Uterus (tissue), 2 donors: ENCODE results near the gene BTNL3.

Source experiments
- CTCF ChIP-seq, 4 experiments: fragments of 200-600 bp in 2 of 4; fragments of 450-650 bp in 2 of 4; sonication (generic) in 2 of 4; IDR thresholded peaks; one replicate each; pipeline ENCODE4 v1.5.1; 2016 to 2019; ENCODE audit warnings: antibody characterized with exemption in 4 of 4, mild to moderate bottlenecking in 2 of 4, moderate library complexity in 1 of 4
- POLR2A ChIP-seq, 2 donors: fragments of 450-650 bp; IDR thresholded peaks; one replicate each; pipeline ENCODE4 v1.6.1; 2016; ENCODE audit warnings: antibody characterized with exemption in 2 of 2, mild to moderate bottlenecking in 1 of 2, moderate library complexity in 1 of 2

GRCh38 chr5:181042036-181042713 lies 53.5 kb downstream of the BTNL3 start:
- no peak for TF ChIP-seq CTCF (IDR thresholded peaks at IDR 0.05)
- TF ChIP-seq POLR2A (IDR thresholded peaks at IDR 0.05) = no peak
